Ascending aorta (tissue), 2 donors: ENCODE results near the gene HDAC7. TPM values are rescaled to one million over a fixed set of nuclear protein-coding genes. Genes with fewer than 3 reads are reported as not detected.
A peak's percentile ranks its signal among the peaks of the same experiment; 100 is the strongest.

Source experiments
- DNase-seq, 2 donors: peaks; one replicate each; pipeline ENCODE4 v3.0.0-alpha.2; 2019; ENCODE audit warnings: low spot score in 2 of 2
- H3K27ac ChIP-seq, 2 donors: fragments of 200-600 bp; sonication (generic); one replicate each; pipeline ENCODE4 v1.5.1; 2016 to 2017; ENCODE audit warnings: mild to moderate bottlenecking in 1 of 2
- H3K27me3 ChIP-seq: fragments of 200-600 bp; sonication (generic); one replicate; pipeline ENCODE4 v1.5.1; 2017
- H3K36me3 ChIP-seq, 2 donors: fragments of 200-600 bp; sonication (generic); one replicate each; pipeline ENCODE4 v1.5.1; 2016
- H3K4me1 ChIP-seq, 2 donors: fragments of 200-600 bp; sonication (generic); one replicate each; pipeline ENCODE4 v1.5.1; 2016 to 2017; ENCODE audit warnings: mild to moderate bottlenecking in 1 of 2
- H3K4me3 ChIP-seq, 2 donors: fragments of 200-600 bp; sonication (generic); one replicate each; pipeline ENCODE4 v1.5.1; 2016 to 2017; ENCODE audit warnings: mild to moderate bottlenecking in 1 of 2
- H3K9me3 ChIP-seq, 2 donors: fragments of 200-600 bp; sonication (generic); one replicate each; pipeline ENCODE4 v1.5.1; 2016
- intact Hi-C: fragments of 100-400 bp; cut with DNase I; formaldehyde crosslinking; loops from one replicate; pipeline ENCODE4 v1.15.1; 2023
- total RNA-seq: library from RNA; depleted of rRNA; stranded (reverse); fragments of >200 nt; gene quantifications from one replicate; pipeline ENCODE4 v1.1.0, GENCODE V29; 2016
- TF ChIP-seq, protein P1 (sequence below), 3 experiments: fragments of 200-600 bp in 2 of 3; fragments of 450-650 bp in 1 of 3; sonication (generic) in 2 of 3; IDR thresholded peaks; one replicate each; pipeline ENCODE4 v1.5.1; 2016 to 2019; ENCODE audit warnings: antibody characterized with exemption in 3 of 3, mild to moderate bottlenecking in 1 of 3, moderate library complexity in 1 of 3

Gene HDAC7
- total RNA-seq, 1 donor from 2014 or later = 202 TPM

DNA sequence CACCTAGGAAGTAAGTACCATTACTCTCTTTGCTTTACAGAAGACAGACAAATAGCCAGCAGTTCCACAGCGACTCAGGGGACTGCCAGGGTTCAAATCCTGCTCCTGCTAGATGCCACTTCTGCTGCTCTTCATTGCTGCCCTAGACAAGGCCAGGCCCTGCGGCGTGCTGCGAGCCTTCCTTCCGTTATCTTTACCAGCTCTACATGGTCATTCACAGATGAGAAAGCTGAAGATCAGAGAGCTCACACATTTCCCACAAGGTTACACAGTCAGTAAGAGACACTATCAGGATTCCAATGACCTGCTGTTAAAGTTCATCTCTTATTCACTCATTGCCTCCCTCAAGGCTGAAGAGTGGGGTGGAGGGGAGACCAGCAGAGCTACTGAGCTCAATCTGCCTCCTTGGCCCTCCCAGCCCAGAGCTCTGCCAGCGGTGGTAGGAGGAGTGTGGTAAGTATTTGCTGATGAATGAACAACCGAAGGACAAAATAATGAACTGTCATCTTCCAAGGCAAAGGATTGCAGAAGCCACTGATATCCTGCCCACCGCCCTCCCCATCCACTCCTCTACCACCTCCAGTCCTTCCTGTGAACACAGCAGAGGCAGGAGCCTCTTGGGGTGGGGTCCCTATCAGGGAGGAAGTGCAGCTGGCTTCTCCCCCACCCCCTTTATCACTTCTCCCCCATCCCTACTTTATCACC lies 14.6 kb upstream of the HDAC7 start:
- no peaks in the 10 kb centered on the region for H3K9me3 ChIP-seq
- peaks cover 0 to 3% of the 10 kb centered on the region in 2 donors for H3K4me1 ChIP-seq
- intact Hi-C loops = no loop called here
- no peaks in the 10 kb centered on the region for H3K36me3 ChIP-seq
- H3K4me3 ChIP-seq = no peak overlapping the region
- TF ChIP-seq, protein P1, sequence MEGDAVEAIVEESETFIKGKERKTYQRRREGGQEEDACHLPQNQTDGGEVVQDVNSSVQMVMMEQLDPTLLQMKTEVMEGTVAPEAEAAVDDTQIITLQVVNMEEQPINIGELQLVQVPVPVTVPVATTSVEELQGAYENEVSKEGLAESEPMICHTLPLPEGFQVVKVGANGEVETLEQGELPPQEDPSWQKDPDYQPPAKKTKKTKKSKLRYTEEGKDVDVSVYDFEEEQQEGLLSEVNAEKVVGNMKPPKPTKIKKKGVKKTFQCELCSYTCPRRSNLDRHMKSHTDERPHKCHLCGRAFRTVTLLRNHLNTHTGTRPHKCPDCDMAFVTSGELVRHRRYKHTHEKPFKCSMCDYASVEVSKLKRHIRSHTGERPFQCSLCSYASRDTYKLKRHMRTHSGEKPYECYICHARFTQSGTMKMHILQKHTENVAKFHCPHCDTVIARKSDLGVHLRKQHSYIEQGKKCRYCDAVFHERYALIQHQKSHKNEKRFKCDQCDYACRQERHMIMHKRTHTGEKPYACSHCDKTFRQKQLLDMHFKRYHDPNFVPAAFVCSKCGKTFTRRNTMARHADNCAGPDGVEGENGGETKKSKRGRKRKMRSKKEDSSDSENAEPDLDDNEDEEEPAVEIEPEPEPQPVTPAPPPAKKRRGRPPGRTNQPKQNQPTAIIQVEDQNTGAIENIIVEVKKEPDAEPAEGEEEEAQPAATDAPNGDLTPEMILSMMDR (IDR thresholded peaks at IDR 0.05) = no peak
- H3K27ac ChIP-seq = no peak overlapping the region
- no peak for DNase-seq
- H3K27me3 ChIP-seq = no peaks in the 10 kb centered on the region

DNA sequence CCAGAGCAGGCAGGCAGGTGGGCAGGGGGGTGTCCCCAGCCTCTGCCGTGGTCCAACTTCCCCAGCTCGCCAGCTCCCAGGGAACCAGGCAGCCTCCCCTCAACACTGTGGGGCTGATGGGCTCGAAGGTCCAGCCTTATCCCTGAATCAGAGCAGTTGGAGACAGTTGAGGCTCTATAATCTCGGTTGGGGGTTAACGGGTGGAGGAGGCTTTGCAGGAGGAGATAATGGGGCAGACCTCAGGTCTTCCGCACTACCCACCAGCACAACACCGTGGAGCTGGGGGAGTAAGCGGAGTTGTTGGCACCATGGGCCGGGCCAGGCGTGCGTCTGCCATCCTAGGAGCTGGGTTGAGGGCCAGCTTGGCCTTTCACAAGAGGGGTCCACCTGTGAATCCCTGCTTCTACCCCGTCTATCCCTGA lies 13.9 kb upstream of the HDAC7 start:
- Histone ChIP-seq H3K27me3 (no peaks in the 10 kb centered on the region), H3K36me3 (no peaks in the 10 kb centered on the region), H3K9me3 (no peaks in the 10 kb centered on the region), H3K27ac (no peak overlapping the region), H3K4me3 (no peak overlapping the region), H3K4me1 (peaks cover under 1 to 10% of the 10 kb centered on the region in 2 donors)
- no peak for DNase-seq
- TF ChIP-seq, protein P1 (IDR thresholded peaks at IDR 0.05) = no peak
- intact Hi-C loops = no loop called here

DNA sequence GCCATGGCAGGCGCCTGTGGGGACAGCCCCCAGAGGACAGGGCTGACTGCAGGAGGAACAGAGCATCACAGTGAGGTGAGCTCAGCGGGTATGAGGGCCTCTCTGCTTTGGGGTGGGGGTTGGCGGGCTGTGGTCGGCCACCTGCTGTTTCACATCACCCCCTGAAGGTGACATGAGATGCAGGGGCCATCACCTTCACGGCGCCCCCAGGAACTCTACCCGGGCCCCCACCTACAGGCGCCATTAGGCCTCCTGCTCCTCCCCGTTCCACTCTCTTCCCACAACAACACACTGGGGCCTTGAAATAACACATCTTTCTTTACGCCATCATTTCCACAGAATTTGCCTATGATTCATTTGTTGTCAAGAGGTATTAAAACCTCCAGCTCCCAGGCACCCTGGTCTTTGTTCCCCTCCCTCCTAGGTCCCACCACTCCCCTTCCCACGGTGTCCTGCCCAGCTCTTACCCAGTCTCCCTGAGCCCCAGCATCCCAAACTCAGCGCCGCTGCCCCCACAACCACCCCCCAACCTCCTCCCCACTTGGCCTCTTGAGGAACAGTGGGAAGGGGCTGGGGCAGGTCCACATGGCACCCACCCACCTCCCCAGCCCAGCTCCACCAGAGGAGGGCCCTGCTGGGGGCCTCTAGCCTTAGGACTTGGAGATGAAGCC lies 12.7 kb upstream of the HDAC7 start:
- Histone ChIP-seq H3K27me3 (no peaks in the 10 kb centered on the region), H3K4me3 (no peak overlapping the region), H3K9me3 (no peaks in the 10 kb centered on the region), H3K27ac (no peak overlapping the region), H3K4me1 (peaks cover 6 to 22% of the 10 kb centered on the region in 2 donors), H3K36me3 (no peaks in the 10 kb centered on the region)
- TF ChIP-seq, protein P1 (IDR thresholded peaks at IDR 0.05) = no peak
- intact Hi-C loops = no loop called here
- DNase-seq = no peak

DNA sequence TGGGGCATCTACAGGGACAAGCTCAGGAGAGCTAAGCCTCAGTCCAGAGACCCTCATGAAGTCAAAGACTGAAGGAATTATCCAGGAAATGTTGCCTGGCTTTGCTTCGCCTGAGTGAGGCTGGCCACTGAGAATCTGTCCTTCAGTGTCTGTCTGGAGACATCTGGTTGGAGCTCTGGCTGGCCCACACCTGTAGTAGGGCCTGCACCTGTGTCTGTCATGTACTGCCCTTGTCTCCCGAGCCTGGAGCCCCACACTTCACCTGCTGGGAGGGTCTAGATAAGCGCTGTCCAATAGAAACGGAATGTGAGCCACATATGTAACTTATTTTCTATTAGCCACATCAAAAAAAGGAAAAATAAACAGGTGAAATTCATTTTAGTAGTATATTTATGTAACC lies 9.9 kb upstream of the HDAC7 start:
- H3K4me1 ChIP-seq = peaks cover 13 to 41% of the 10 kb centered on the region in 2 donors
- TF ChIP-seq, protein P1 (IDR thresholded peaks at IDR 0.05) = no peak
- H3K27ac ChIP-seq = peak overlapping the region; percentile 83 to 97
- no peaks in the 10 kb centered on the region for H3K36me3 ChIP-seq
- H3K9me3 ChIP-seq = no peaks in the 10 kb centered on the region
- H3K27me3 ChIP-seq = no peaks in the 10 kb centered on the region
- no peak overlapping the region for H3K4me3 ChIP-seq
- DNase-seq = no peak
- intact Hi-C loops = loop anchor here (10.0 kb wide), 1 partner anchor 725 kb away; no protein-coding TSS in a partner anchor

DNA sequence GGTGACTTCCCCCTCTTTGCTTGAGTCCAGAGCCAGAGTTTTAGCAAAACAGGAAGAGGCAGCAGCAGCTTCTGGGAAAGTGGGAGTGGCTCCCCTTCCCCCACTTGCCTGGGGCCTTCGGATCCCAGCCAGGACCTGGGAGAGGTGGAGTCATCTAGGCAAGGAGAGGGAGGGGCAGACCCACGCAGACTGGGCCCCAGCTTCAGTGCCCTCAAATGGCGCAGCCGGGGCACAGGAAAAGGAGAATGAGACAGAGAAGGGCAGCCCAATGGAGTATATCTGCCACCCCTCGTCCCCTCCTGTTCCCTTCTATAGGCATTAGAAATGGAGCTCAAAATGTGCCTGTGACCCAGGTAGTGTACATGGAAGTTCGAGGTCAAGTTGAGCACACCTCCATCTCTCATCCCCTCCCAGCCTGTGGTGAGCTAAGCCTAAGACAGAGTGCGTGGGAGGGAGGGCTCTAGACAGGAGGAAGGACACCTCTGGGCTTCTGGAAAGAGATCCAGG lies 9.3 kb upstream of the HDAC7 start:
- peak overlapping the region; percentile 83 to 97 for H3K27ac ChIP-seq
- peak in 1 of 2 donors; percentile 92 for DNase-seq
- TF ChIP-seq, protein P1 (IDR thresholded peaks at IDR 0.05) = no peak
- peaks cover 13 to 47% of the 10 kb centered on the region in 2 donors for H3K4me1 ChIP-seq
- no peaks in the 10 kb centered on the region for H3K9me3 ChIP-seq
- H3K36me3 ChIP-seq = no peaks in the 10 kb centered on the region
- no peaks in the 10 kb centered on the region for H3K27me3 ChIP-seq
- no peak overlapping the region for H3K4me3 ChIP-seq
- intact Hi-C loops = loop anchor here (10.0 kb wide), 1 partner anchor 724 kb away; no protein-coding TSS in a partner anchor
